ENCODE data around the gene ZC3H7B. TPM values are rescaled to one million over a fixed set of nuclear protein-coding genes. Genes with fewer than 3 reads are reported as not detected.

ZC3H7B gene
- 10 to 100 TPM; 56.7 to 79.1 TPM for total RNA-seq

- TF ChIP-seq POLR2AphosphoS5 (IDR thresholded peaks at IDR 0.05) (peak; percentile 76), CTCF (IDR thresholded peaks at IDR 0.05) (peak; percentile 20 to 58 (median 38)), POLR2A (IDR thresholded peaks at IDR 0.05) (peak; percentile 67)
- DNase-seq (ENCODE audit: low spot score) = peak; percentile 81
- peak within 1 kb of the TSS; percentile 89 to 95 for H3K4me3 ChIP-seq
- H3K27ac ChIP-seq = peak within 1 kb of the TSS; percentile 63 to 90
- no peaks in the 10 kb centered on the region for H3K9me3 ChIP-seq
- peaks cover 5% of the 10 kb centered on the region for H3K4me1 ChIP-seq (replicated peaks)
- H3K27me3 ChIP-seq (replicated peaks; ENCODE audit: insufficient read depth) = no peaks in the 10 kb centered on the region
- H3K36me3 ChIP-seq = no peaks in the 10 kb centered on the region
- intact Hi-C loops (cut with DNase I) = loop anchor here (5.0 to 10.0 kb wide), 2 partner anchors 66 to 223 kb away; no protein-coding TSS in a partner anchor
- WGBS = 1% methylated on average over 73 of the region's 74 CpGs
Observed at GRCh38 chr22:41301085-41302020, at the start of gene ZC3H7B. Gene ZC3H7B, plus strand, starts transcription at chr22:41301525. Its CDS starts 19,136 bp downstream, at chr22:41320661.

- Histone ChIP-seq H3K9me3 (no peaks in the 10 kb centered on the region), H3K27ac (no peak overlapping the region), H3K4me1 (replicated peaks) (peaks cover 8% of the 10 kb centered on the region), H3K36me3 (peaks cover 12 to 15% of the 10 kb centered on the region in 2 donors), H3K27me3 (replicated peaks; ENCODE audit: insufficient read depth) (no peaks in the 10 kb centered on the region), H3K4me3 (no peak overlapping the region)
- 92% methylated on average over 8 of the region's 8 CpGs for WGBS
- intact Hi-C loops (cut with DNase I) = no loop called here
- no peak for TF ChIP-seq POLR2A (IDR thresholded peaks at IDR 0.05)
- TF ChIP-seq CTCF (IDR thresholded peaks at IDR 0.05) = no peak
- no peak for TF ChIP-seq POLR2AphosphoS5 (IDR thresholded peaks at IDR 0.05)
- no peak for DNase-seq (ENCODE audit: low spot score)
Observed at GRCh38 chr22:41252365-41252764, 49.0 kb upstream of the ZC3H7B start.

GRCh38 chr22:41254230-41254629 is 47.1 kb upstream of the ZC3H7B start:
- Histone ChIP-seq H3K4me3 (no peak overlapping the region), H3K27ac (no peak overlapping the region), H3K36me3 (peaks cover 8 to 11% of the 10 kb centered on the region in 2 donors), H3K9me3 (no peaks in the 10 kb centered on the region), H3K4me1 (replicated peaks) (peaks cover 8% of the 10 kb centered on the region), H3K27me3 (replicated peaks; ENCODE audit: insufficient read depth) (no peaks in the 10 kb centered on the region)
- intact Hi-C loops (cut with DNase I) = no loop called here
- TF ChIP-seq POLR2A (IDR thresholded peaks at IDR 0.05) (no peak), POLR2AphosphoS5 (IDR thresholded peaks at IDR 0.05) (no peak), CTCF (IDR thresholded peaks at IDR 0.05) (no peak)
- WGBS = 96% methylated on average over 7 of the region's 7 CpGs
- no peak for DNase-seq (ENCODE audit: low spot score)

- Histone ChIP-seq H3K36me3 (peaks cover 3 to 6% of the 10 kb centered on the region in 2 donors), H3K4me3 (no peak overlapping the region), H3K4me1 (replicated peaks) (peaks cover 8% of the 10 kb centered on the region), H3K27ac (peak overlapping the region in 1 of 2 donors; percentile 54), H3K27me3 (replicated peaks; ENCODE audit: insufficient read depth) (no peaks in the 10 kb centered on the region), H3K9me3 (no peaks in the 10 kb centered on the region)
- intact Hi-C loops (cut with DNase I) = no loop called here
- 73% methylated on average over 20 of the region's 20 CpGs for WGBS
- DNase-seq (ENCODE audit: low spot score) = peak; percentile 52
- TF ChIP-seq POLR2AphosphoS5 (IDR thresholded peaks at IDR 0.05) (peak; percentile 66), POLR2A (IDR thresholded peaks at IDR 0.05) (no peak), CTCF (IDR thresholded peaks at IDR 0.05) (peak in 2 of 4 experiments; percentile 37 to 45)
Observed at GRCh38 chr22:41256254-41257253, 44.8 kb upstream of the ZC3H7B start.

Measured in prostate gland (tissue), 2 donors.